ENCODE data around the gene HAUS3.

The HAUS3 gene

DNA sequence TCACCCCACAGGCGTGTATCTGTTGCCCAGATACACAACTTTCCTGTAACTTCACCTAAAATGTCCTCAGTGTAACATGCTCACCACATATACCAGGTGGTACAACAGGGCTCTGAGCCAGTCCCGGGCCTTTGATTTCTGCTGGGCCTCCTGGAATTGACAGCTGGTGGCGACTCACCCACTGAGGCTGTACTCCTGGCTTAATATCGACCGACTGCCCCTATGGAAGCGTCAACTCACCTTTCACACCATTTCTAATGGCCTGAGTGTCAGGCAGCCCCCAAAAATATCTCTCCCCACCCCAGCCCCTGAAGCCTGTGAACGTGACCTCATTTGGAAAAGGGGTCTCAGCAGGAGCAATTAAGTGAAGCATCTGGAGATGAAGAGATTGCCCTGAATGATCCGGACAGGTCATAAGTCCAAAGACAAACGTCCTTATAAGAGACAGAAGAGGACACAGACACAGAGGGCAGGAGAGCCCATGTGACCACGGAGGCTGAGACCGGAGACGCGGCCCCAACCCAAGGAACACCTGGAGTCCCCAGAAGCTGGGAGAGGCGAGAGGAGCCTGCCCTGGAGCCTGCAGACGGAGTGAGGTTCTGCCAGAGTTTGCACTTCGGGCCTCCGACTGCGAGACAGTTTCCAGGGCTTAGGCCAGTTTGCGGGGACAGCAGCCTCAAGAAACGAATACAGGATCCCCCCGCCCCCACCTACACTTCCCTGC lies 32.6 kb upstream of the HAUS3 start:
- no peak for DNase-seq (ENCODE audit: low spot score)
- Histone ChIP-seq H3K4me3 (no peak overlapping the region), H3K27ac (no peak overlapping the region)
- TF ChIP-seq, protein P1, sequence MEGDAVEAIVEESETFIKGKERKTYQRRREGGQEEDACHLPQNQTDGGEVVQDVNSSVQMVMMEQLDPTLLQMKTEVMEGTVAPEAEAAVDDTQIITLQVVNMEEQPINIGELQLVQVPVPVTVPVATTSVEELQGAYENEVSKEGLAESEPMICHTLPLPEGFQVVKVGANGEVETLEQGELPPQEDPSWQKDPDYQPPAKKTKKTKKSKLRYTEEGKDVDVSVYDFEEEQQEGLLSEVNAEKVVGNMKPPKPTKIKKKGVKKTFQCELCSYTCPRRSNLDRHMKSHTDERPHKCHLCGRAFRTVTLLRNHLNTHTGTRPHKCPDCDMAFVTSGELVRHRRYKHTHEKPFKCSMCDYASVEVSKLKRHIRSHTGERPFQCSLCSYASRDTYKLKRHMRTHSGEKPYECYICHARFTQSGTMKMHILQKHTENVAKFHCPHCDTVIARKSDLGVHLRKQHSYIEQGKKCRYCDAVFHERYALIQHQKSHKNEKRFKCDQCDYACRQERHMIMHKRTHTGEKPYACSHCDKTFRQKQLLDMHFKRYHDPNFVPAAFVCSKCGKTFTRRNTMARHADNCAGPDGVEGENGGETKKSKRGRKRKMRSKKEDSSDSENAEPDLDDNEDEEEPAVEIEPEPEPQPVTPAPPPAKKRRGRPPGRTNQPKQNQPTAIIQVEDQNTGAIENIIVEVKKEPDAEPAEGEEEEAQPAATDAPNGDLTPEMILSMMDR (IDR thresholded peaks at IDR 0.05): no peak

- H3K27ac ChIP-seq: no peak overlapping the region
- H3K4me3 ChIP-seq: no peak overlapping the region
- TF ChIP-seq, protein P1 (IDR thresholded peaks at IDR 0.05): no peak
- DNase-seq (ENCODE audit: low spot score): no peak
Measured at GRCh38 chr4:2273657-2274319, 31.9 kb upstream of the HAUS3 start.

DNA sequence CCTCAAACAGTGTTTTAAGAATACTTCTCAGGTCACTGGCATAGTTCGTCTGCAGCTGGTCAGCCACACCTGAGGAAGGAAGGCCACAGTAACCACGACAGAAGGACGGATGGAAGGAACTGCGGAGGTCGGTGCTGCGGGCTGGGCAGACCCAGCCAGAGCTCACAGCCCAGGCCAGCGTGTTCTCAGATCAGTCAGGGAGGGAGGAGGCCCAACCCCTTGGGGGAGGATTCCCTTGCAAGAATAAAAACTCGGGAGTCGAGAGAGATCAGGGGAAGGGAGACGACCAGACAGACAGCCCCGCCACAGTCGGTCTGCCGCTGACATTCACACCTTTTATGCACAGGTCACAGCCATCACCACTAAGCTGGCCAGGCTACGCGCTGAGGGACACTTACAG lies 31.3 kb upstream of the HAUS3 start:
- H3K27ac ChIP-seq: no peak overlapping the region
- H3K4me3 ChIP-seq: no peak overlapping the region
- DNase-seq (ENCODE audit: low spot score): no peak
- TF ChIP-seq, protein P1 (IDR thresholded peaks at IDR 0.05): no peak

DNA sequence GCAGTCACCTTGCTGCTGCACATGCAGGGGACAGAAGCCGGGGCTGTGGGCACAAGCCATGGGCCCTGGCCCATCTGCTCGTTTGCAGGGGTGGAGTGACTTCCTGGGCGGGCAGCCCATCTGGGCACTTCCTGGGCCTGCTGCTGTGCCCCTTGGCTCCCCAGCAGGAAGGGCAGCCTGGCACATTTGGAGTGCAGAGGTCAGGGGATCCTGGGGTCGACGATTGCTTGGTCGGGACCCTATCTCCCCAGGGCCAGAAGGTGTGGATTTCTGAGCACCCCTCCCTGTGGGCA lies 30.9 kb upstream of the HAUS3 start:
- Histone ChIP-seq H3K4me3 (no peak overlapping the region), H3K27ac (no peak overlapping the region)
- no peak for DNase-seq (ENCODE audit: low spot score)
- TF ChIP-seq, protein P1 (IDR thresholded peaks at IDR 0.05): no peak

DNA sequence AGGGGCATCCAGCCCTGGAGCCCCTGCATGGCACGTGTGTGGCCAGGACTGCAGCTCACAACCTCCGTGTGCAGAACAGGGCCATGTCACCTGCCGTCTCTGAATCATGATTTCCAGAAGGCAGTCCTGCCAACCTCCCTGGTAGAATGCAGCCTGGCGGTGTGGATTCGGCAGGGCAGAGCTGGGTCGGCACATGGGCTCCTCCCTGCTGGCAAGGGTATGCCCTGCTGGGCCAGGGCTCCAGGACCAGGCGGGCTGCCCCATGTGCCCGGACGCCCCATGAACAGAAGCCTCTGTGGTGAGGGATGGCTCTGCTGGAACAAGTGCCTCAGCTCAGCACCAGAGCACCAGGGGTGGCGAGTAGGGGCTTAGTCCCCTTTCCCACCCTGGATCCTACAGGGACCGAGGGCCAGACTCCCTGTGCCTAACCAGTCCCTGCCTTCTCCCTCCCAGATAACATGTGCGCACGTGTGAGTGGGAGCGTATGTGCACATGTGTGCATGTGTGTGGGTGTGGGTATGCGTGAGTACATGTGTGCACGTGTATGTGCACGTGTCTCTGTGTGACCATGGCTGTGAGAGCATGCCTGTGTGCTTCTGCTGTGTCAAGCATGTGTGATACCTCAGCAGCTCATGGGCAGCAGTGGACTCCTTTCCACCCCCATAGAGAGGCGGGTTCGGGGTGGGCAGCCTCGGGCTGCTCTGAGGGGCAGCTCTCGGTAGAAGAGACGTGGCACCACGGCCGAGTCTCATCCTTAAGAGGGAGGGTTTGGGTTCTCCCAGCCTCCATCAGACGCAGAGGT lies 30.3 kb upstream of the HAUS3 start:
- Histone ChIP-seq H3K4me3 (no peak overlapping the region), H3K27ac (no peak overlapping the region)
- TF ChIP-seq, protein P1 (IDR thresholded peaks at IDR 0.05): no peak
- no peak for DNase-seq (ENCODE audit: low spot score)

DNA sequence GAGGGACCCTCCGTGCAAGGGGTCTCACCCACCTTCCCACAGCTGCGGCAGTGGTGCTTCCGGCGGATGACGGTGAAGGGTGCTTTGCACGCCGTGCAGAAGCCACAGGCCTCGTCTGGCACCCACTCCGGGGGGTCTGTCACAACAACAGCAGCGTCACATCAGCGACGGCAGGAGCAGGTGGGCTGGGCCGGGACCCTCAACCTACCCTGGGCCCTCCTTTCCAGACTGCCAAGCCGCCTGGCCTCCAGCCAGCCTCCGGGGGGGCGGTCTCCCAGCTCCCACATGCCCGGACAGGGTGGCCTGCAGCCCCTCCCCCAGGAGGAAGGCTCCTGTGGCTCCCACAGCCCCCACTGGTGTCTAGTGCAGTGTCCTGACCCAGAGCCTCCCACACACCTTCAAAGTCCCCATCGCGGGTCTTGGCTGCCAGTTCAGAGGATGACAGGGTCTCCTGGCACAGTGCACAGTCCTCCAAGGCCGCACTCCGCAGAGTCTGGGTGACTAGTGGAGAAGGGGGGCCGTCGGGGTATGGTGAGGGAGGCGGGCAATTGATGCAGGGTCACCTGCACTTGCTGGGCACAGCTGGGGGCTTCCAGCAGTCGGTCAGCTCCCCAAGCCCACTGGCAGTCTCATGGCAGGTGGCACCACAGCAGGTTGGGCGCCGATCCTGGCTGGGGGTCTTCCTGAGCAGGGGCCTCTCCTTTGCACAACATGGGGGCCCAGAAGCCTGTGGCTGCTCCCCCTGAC lies 29.5 kb upstream of the HAUS3 start:
- no peak overlapping the region for H3K4me3 ChIP-seq
- no peak overlapping the region for H3K27ac ChIP-seq
- TF ChIP-seq, protein P1 (IDR thresholded peaks at IDR 0.05): no peak
- DNase-seq (ENCODE audit: low spot score): no peak
